ENCODE results near the gene OASL.
"Not testable (repeated sequence)": the region's sequence is repeated elsewhere in the genome, so short reads cannot be mapped to it uniquely, and the experiment has no call there.

OASL gene

GRCh38 chr12:121048442-121048841, 9.4 kb upstream of the OASL start:
- no peak overlapping the region for H3K27ac ChIP-seq
- TF ChIP-seq CTCF (conservative IDR thresholded peaks at IDR 0.05) = no peak

GRCh38 chr12:121047400-121047799, 8.4 kb upstream of the OASL start:
- not testable (repeated sequence) for H3K27ac ChIP-seq

GRCh38 chr12:121043067-121043466, 4.0 kb upstream of the OASL start:
- no peak overlapping the region for H3K27ac ChIP-seq
- TF ChIP-seq CTCF (conservative IDR thresholded peaks at IDR 0.05) = no peak

- TF ChIP-seq CTCF (conservative IDR thresholded peaks at IDR 0.05) = no peak
- no peak overlapping the region for H3K27ac ChIP-seq
These were observed 2.2 kb downstream of the OASL start for GRCh38 chr12:121036810-121037326.

- H3K27ac ChIP-seq = no peak overlapping the region
- no peak for TF ChIP-seq CTCF (conservative IDR thresholded peaks at IDR 0.05)
These were observed 4.3 kb downstream of the OASL start for GRCh38 chr12:121034616-121035305.

- no peak for TF ChIP-seq CTCF (conservative IDR thresholded peaks at IDR 0.05)
- H3K27ac ChIP-seq = no peak overlapping the region
These were observed 5.3 kb downstream of the OASL start for GRCh38 chr12:121033625-121034349.

- no peak for TF ChIP-seq CTCF (conservative IDR thresholded peaks at IDR 0.05)
- no peak overlapping the region for H3K27ac ChIP-seq
These were observed 8.4 kb downstream of the OASL start for GRCh38 chr12:121030576-121031212.
